ENCODE results near the gene ZNF608.

ZNF608 gene

GRCh38 chr5:124713595-124713994, 32.8 kb downstream of the ZNF608 start:
- DNase-seq = no peak

GRCh38 chr5:124712731-124713305, 33.6 kb downstream of the ZNF608 start:
- no peak for DNase-seq

- no peak for DNase-seq
These were observed 38.4 kb downstream of the ZNF608 start for GRCh38 chr5:124708086-124708485.

- no peak for DNase-seq
These were observed 38.9 kb downstream of the ZNF608 start for GRCh38 chr5:124707520-124707919.

GRCh38 chr5:124706729-124707361, 39.6 kb downstream of the ZNF608 start:
- no peak for DNase-seq

GRCh38 chr5:124706051-124706450, 40.4 kb downstream of the ZNF608 start:
- no peak for DNase-seq

GRCh38 chr5:124705577-124705976, 40.9 kb downstream of the ZNF608 start:
- DNase-seq = no peak

GRCh38 chr5:124704594-124705284, 41.7 kb downstream of the ZNF608 start:
- DNase-seq = no peak

- no peak for DNase-seq
These were observed 42.4 kb downstream of the ZNF608 start for GRCh38 chr5:124703995-124704394.

GRCh38 chr5:124702525-124702924, 43.9 kb downstream of the ZNF608 start:
- no peak for DNase-seq

GRCh38 chr5:124701873-124702425, 44.5 kb downstream of the ZNF608 start:
- no peak for DNase-seq

- no peak for DNase-seq
These were observed 45.4 kb downstream of the ZNF608 start for GRCh38 chr5:124701016-124701415.

- no peak for DNase-seq
These were observed 46.1 kb downstream of the ZNF608 start for GRCh38 chr5:124700333-124700732.

GRCh38 chr5:124698770-124699169, 47.7 kb downstream of the ZNF608 start:
- DNase-seq = no peak

GRCh38 chr5:124697933-124698591, 48.4 kb downstream of the ZNF608 start:
- DNase-seq = no peak

- DNase-seq = no peak
These were observed 48.9 kb downstream of the ZNF608 start for GRCh38 chr5:124697501-124697900.

GRCh38 chr5:124696898-124697297, 49.5 kb downstream of the ZNF608 start:
- no peak for DNase-seq
